Effector memory CD4-positive, alpha-beta T cell (primary cell): ENCODE measurements around the gene PRDX3.
"Not testable (repeated sequence)": the region's sequence is repeated elsewhere in the genome, so short reads cannot be mapped to it uniquely, and the experiment has no call there.

Experiments used
- DNase-seq, 3 donors: peaks; one replicate each; pipeline ENCODE4 v3.0.0-alpha.2; 2020
- H3K27ac ChIP-seq: 2 replicates; pipeline ENCODE4 v1.7.0; 2013; ENCODE audit warnings: mild to moderate bottlenecking, low read length, moderate library complexity; ENCODE audit not compliant: insufficient read depth, poor library complexity, severe bottlenecking
- H3K27me3 ChIP-seq: replicated peaks from 2 replicates; pipeline ENCODE4 v1.7.0; 2013; ENCODE audit warnings: mild to moderate bottlenecking, low read length; ENCODE audit not compliant: insufficient read depth, control insufficient read depth, poor library complexity, severe bottlenecking
- H3K36me3 ChIP-seq: 2 replicates; pipeline ENCODE4 v1.7.0; 2013; ENCODE audit warnings: mild to moderate bottlenecking, low read length, moderate library complexity; ENCODE audit not compliant: control insufficient read depth, insufficient read depth
- H3K4me1 ChIP-seq: 2 replicates; pipeline ENCODE4 v1.7.0; 2013; ENCODE audit warnings: low read length, mild to moderate bottlenecking; ENCODE audit not compliant: control insufficient read depth, insufficient read depth, poor library complexity, severe bottlenecking
- H3K4me3 ChIP-seq: 2 replicates; pipeline ENCODE4 v1.7.0; 2013; ENCODE audit warnings: low read length, low read depth, mild to moderate bottlenecking; ENCODE audit not compliant: insufficient read depth, poor library complexity, severe bottlenecking
- H3K9me3 ChIP-seq: 2 replicates; pipeline ENCODE4 v1.7.0; 2013; ENCODE audit warnings: mild to moderate bottlenecking, low read length, moderate library complexity; ENCODE audit not compliant: control insufficient read depth

Gene PRDX3

GRCh38 chr10:119166564-119166963 is 12.0 kb downstream of the PRDX3 start:
- no peaks in the 10 kb centered on the region for H3K27me3 ChIP-seq
- peaks cover 23% of the 10 kb centered on the region for H3K36me3 ChIP-seq
- peaks cover 16% of the 10 kb centered on the region for H3K4me1 ChIP-seq
- no peaks in the 10 kb centered on the region for H3K9me3 ChIP-seq
- no peak for DNase-seq
- peak overlapping the region; percentile 77 for H3K27ac ChIP-seq
- peak overlapping the region; percentile 79 for H3K4me3 ChIP-seq

- Histone ChIP-seq H3K27ac (peak overlapping the region; percentile 77), H3K36me3 (peaks cover 19% of the 10 kb centered on the region)
- DNase-seq: no peak
Measured at GRCh38 chr10:119166118-119166500, 12.5 kb downstream of the PRDX3 start.

GRCh38 chr10:119165171-119166117 is 13.2 kb downstream of the PRDX3 start, which contains the start of gene SFXN4:
SFXN4 (minus strand) TSS chr10:119165714; CDS start chr10:119165647, 67 bp downstream.
- H3K27me3 ChIP-seq: no peaks in the 10 kb centered on the region
- H3K27ac ChIP-seq: peak within 1 kb of the TSS; percentile 77
- peak within 1 kb of the TSS; percentile 79 for H3K4me3 ChIP-seq
- DNase-seq: peak; percentile 53 to 71 (median 67)
- H3K36me3 ChIP-seq: peaks cover 16% of the 10 kb centered on the region
- peaks cover 16% of the 10 kb centered on the region for H3K4me1 ChIP-seq
- H3K9me3 ChIP-seq: no peaks in the 10 kb centered on the region

More at GRCh38 chr10:119166118-119166500, 12.5 kb downstream of the PRDX3 start:
- H3K4me1 ChIP-seq: peaks cover 16% of the 10 kb centered on the region
- H3K27me3 ChIP-seq: no peaks in the 10 kb centered on the region
- no peaks in the 10 kb centered on the region for H3K9me3 ChIP-seq
- peak overlapping the region; percentile 79 for H3K4me3 ChIP-seq

- Histone ChIP-seq H3K36me3 (peaks cover 5% of the 10 kb centered on the region), H3K4me1 (peaks cover 16% of the 10 kb centered on the region), H3K27ac (no peak overlapping the region), H3K4me3 (no peak overlapping the region), H3K27me3 (no peaks in the 10 kb centered on the region), H3K9me3 (no peaks in the 10 kb centered on the region)
- no peak for DNase-seq
Measured at GRCh38 chr10:119162452-119163092, 16.0 kb downstream of the PRDX3 start.

GRCh38 chr10:119161680-119162451 is 16.7 kb downstream of the PRDX3 start:
- Histone ChIP-seq H3K27me3 (no peaks in the 10 kb centered on the region), H3K9me3 (no peaks in the 10 kb centered on the region), H3K4me3 (no peak overlapping the region), H3K4me1 (peaks cover 16% of the 10 kb centered on the region), H3K36me3 (peaks cover 5% of the 10 kb centered on the region), H3K27ac (no peak overlapping the region)
- DNase-seq: no peak

GRCh38 chr10:119159332-119159731 is 19.3 kb downstream of the PRDX3 start:
- Histone ChIP-seq H3K4me3 (no peak overlapping the region), H3K27me3 (no peaks in the 10 kb centered on the region), H3K9me3 (no peaks in the 10 kb centered on the region), H3K4me1 (no peaks in the 10 kb centered on the region), H3K27ac (no peak overlapping the region), H3K36me3 (peaks cover 26% of the 10 kb centered on the region)
- no peak for DNase-seq

- Histone ChIP-seq H3K27me3 (no peaks in the 10 kb centered on the region), H3K36me3 (peaks cover 31% of the 10 kb centered on the region), H3K4me1 (no peaks in the 10 kb centered on the region), H3K9me3 (no peaks in the 10 kb centered on the region), H3K27ac (no peak overlapping the region), H3K4me3 (no peak overlapping the region)
- DNase-seq: no peak
Measured at GRCh38 chr10:119153661-119154060, 25.0 kb downstream of the PRDX3 start.

- no peaks in the 10 kb centered on the region for H3K4me1 ChIP-seq
- H3K27me3 ChIP-seq: no peaks in the 10 kb centered on the region
- H3K9me3 ChIP-seq: no peaks in the 10 kb centered on the region
- H3K27ac ChIP-seq: no peak overlapping the region
- H3K36me3 ChIP-seq: peaks cover 31% of the 10 kb centered on the region
- H3K4me3 ChIP-seq: no peak overlapping the region
- DNase-seq: no peak
Measured at GRCh38 chr10:119153041-119153440, 25.6 kb downstream of the PRDX3 start.

GRCh38 chr10:119151601-119152000 is 27.0 kb downstream of the PRDX3 start:
- H3K27ac ChIP-seq, H3K9me3 ChIP-seq, H3K4me1 ChIP-seq, H3K27me3 ChIP-seq, DNase-seq, H3K4me3 ChIP-seq: not testable (repeated sequence)
- H3K36me3 ChIP-seq: peaks cover 39% of the 10 kb centered on the region
